Measurements from ENCODE around the gene ITPR3. TPM values are rescaled to one million over a fixed set of nuclear protein-coding genes. Genes with fewer than 3 reads are reported as not detected.

Gene ITPR3
- total and polyA plus RNA-seq, 7 donors = 7.7 to 75.3 (median 10.2) TPM

DNA sequence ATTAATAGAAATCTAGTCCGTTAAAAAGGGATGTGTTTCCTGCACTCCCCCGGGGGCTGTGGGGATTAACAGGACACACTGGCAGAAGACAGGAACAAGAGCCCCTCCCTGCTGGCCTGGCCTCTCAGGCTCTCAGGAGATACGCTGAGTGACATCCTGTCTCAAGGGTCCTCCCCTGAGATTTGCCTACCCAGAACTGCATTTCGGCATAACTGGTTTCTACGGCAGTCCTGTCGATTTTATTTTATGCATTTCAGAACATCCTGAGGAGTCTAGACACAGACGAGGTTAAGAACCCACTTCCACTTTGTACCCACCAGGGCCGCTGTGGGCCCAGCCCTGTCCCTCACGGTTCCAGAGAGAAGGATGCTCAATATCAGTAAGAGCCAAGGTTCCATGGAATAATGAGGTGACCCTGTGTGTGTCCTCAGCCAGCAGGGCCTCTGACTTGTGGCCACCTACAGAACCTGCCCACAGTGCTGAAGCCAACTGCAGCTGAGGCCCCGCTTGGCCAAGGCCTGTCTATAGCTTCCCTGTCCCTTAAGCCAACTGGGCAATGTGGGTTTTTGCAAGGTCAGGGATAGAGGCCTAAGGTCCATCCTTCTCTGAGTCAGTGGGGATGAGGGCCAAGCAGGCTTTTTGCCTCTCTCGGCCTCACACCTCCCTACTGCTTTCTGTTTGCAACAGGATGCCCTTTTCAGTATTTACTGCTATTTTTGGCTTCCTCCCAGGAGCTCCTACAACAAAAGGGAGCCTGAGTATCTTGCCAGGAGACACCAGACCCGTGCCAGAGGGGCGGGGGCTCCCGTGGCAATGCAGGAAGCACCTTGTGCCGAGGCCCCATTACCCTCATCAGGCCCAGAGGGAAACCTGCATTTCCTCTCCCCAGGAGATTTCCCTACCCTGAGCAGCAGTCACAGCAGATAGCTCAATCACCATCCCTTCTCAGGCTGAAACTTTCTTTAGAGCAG lies 75.7 kb downstream of the ITPR3 start:
- TF ChIP-seq, protein P1, sequence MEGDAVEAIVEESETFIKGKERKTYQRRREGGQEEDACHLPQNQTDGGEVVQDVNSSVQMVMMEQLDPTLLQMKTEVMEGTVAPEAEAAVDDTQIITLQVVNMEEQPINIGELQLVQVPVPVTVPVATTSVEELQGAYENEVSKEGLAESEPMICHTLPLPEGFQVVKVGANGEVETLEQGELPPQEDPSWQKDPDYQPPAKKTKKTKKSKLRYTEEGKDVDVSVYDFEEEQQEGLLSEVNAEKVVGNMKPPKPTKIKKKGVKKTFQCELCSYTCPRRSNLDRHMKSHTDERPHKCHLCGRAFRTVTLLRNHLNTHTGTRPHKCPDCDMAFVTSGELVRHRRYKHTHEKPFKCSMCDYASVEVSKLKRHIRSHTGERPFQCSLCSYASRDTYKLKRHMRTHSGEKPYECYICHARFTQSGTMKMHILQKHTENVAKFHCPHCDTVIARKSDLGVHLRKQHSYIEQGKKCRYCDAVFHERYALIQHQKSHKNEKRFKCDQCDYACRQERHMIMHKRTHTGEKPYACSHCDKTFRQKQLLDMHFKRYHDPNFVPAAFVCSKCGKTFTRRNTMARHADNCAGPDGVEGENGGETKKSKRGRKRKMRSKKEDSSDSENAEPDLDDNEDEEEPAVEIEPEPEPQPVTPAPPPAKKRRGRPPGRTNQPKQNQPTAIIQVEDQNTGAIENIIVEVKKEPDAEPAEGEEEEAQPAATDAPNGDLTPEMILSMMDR (IDR thresholded peaks at IDR 0.05) = no peak
- TF ChIP-seq POLR2A (IDR thresholded peaks at IDR 0.05) = no peak
- TF ChIP-seq EP300 (IDR thresholded peaks at IDR 0.05) = no peak
- no peak for TF ChIP-seq POLR2AphosphoS5 (IDR thresholded peaks at IDR 0.05)
- intact Hi-C loops (cut with DNase I) = no loop called here
- H3K27me3 ChIP-seq = no peaks in the 10 kb centered on the region
- no peak for DNase-seq
- H3K9me3 ChIP-seq = no peaks in the 10 kb centered on the region
- peaks cover 0 to 61% (median 0%) of the 10 kb centered on the region in 4 donors for H3K36me3 ChIP-seq
- peaks cover 0 to 39% (median 15%) of the 10 kb centered on the region in 4 donors for H3K4me1 ChIP-seq
- no peak overlapping the region for H3K4me3 ChIP-seq
- H3K27ac ChIP-seq = peak overlapping the region; percentile 10 to 59 (median 47)
- WGBS, 2 donors = 33 to 51% methylated on average over 15 of the region's 15 CpGs

DNA sequence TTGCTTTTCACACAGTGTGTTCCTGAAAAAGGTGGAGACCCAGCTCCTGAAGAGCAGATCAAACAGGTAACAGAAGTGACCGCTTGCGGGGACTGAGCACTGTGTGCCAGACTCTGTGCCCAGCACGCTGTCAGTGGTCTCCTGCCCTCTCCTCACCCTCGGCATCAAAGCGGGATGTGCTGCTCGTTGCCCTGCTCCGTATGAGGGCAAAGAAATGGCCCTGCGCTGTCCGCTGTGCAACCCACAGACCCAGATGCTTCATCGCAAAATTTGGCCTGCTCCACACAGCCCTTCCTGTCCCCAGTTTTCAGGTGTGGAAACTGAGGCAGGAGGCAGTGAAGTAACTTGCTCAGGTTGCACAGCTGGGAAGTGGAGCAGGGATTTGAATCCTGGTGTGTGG lies 76.7 kb downstream of the ITPR3 start:
- peaks cover 0 to 61% (median 0%) of the 10 kb centered on the region in 4 donors for H3K36me3 ChIP-seq
- no peak for DNase-seq
- H3K27me3 ChIP-seq = no peaks in the 10 kb centered on the region
- intact Hi-C loops (cut with DNase I) = no loop called here
- no peak overlapping the region for H3K27ac ChIP-seq
- WGBS, 2 donors = 95 to 96% methylated on average over 10 of the region's 10 CpGs
- H3K9me3 ChIP-seq = no peaks in the 10 kb centered on the region
- peaks cover 0 to 44% (median 15%) of the 10 kb centered on the region in 4 donors for H3K4me1 ChIP-seq
- H3K4me3 ChIP-seq = no peak overlapping the region
- TF ChIP-seq POLR2A (IDR thresholded peaks at IDR 0.05) (no peak), POLR2AphosphoS5 (IDR thresholded peaks at IDR 0.05) (no peak), EP300 (IDR thresholded peaks at IDR 0.05) (no peak)
- TF ChIP-seq, protein P1 (IDR thresholded peaks at IDR 0.05) = no peak

DNA sequence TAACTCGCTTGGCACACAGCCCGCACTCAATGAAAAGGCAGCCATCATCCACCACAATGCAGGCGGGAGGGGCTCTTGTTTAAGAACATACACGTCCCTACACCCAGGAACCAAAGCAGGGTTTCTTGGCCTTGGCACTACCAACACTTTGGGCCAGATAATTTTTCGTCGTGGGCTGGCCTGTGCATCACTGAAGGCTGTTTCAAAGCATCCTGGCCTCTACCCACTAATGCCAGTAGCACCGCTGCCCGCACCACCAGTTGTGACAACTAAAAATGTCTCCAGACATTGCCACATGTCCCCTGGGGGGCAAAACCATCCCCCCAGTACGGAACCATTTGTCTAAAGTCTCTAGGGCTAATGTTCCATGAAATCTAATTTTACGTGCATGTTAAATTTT lies 77.4 kb downstream of the ITPR3 start:
- TF ChIP-seq EP300 (IDR thresholded peaks at IDR 0.05) (no peak), POLR2AphosphoS5 (IDR thresholded peaks at IDR 0.05) (no peak), POLR2A (IDR thresholded peaks at IDR 0.05) (no peak)
- TF ChIP-seq, protein P1 (IDR thresholded peaks at IDR 0.05) = no peak
- Histone ChIP-seq H3K9me3 (no peaks in the 10 kb centered on the region), H3K27ac (no peak overlapping the region), H3K4me3 (no peak overlapping the region), H3K27me3 (no peaks in the 10 kb centered on the region), H3K4me1 (peaks cover 0 to 37% (median 15%) of the 10 kb centered on the region in 4 donors), H3K36me3 (peaks cover 0 to 59% (median 0%) of the 10 kb centered on the region in 4 donors)
- DNase-seq = no peak
- intact Hi-C loops (cut with DNase I) = no loop called here
- 77 to 86% methylated on average over 10 of the region's 10 CpGs for WGBS, 2 donors

DNA sequence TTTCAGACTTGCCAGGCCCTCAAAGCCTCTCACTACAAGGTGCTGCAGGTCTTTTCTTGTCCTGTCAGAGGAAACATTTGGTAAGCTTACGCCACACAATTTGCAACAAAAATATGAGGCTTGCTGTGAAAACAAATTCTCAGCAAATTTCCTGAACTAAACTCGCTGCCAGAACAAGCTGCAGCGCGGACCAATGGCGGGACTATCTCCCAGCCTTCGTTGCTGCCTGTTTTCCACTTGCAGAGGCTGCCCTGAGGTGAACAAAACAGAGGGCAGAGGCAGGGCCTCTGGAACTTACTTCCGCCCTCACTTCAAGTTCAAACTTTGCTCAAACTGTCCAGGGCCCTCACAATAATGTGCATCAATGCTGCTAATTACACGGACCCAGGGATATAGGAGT lies 78.0 kb downstream of the ITPR3 start:
- DNase-seq = no peak
- intact Hi-C loops (cut with DNase I) = no loop called here
- TF ChIP-seq, protein P1 (IDR thresholded peaks at IDR 0.05) = no peak
- TF ChIP-seq POLR2AphosphoS5 (IDR thresholded peaks at IDR 0.05) (no peak), POLR2A (IDR thresholded peaks at IDR 0.05) (no peak), EP300 (IDR thresholded peaks at IDR 0.05) (no peak)
- WGBS, 2 donors = 77 to 87% methylated on average over 8 of the region's 8 CpGs
- Histone ChIP-seq H3K27me3 (no peaks in the 10 kb centered on the region), H3K4me3 (no peak overlapping the region), H3K36me3 (peaks cover 0 to 54% (median 0%) of the 10 kb centered on the region in 4 donors), H3K27ac (no peak overlapping the region), H3K9me3 (no peaks in the 10 kb centered on the region), H3K4me1 (peaks cover 0 to 32% (median 15%) of the 10 kb centered on the region in 4 donors)

Data from sigmoid colon (tissue), 7 donors.